ENCODE data around the gene THEM5.

THEM5 gene

DNA sequence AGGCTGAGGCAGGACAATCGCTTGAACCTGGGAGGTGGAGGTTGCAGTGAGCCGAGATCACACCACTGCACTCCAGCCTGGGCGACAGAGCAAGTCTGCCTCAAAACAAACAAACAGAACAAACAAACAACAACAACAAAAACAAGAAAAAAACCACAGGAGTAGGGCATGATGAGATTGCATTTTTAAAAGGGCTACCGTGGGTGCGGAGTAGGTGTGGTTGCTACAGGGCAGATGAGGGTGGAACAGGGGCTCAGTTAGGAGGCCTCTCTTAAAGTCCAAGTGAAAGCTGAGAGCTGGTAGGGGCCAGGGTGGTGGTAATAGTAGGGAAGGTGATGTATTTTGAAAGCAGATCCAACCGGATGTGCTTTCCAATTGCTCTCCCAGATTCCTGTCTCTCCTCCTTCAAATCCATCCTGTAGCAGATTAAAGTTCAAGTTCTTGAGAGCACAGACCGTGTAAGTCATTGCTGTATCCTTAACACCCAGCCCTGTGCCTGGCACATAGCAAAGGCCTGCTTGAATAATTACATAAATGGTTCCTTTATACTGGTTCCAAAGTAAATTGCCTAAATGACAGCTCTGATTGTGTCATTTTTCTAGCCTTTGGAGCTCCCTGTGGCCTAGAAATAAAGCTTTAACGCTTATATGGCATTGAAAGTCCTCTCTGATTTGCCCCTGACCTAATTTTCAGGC is 44.1 kb downstream of the THEM5 start:
- Histone ChIP-seq H3K9me3 (ENCODE audit: control insufficient read depth, low read length) (no peaks in the 10 kb centered on the region), H3K4me1 (ENCODE audit: control insufficient read depth, insufficient read depth, low read length, poor library complexity, severe bottlenecking) (no peaks in the 10 kb centered on the region), H3K4me3 (ENCODE audit: extremely low read depth, insufficient read depth, low read length, poor library complexity, severe bottlenecking) (no peak overlapping the region), H3K36me3 (ENCODE audit: control insufficient read depth, insufficient read depth, low read length) (no peaks in the 10 kb centered on the region), H3K27ac (ENCODE audit: low read depth, low read length, severe bottlenecking) (no peak overlapping the region)
- WGBS, 2 experiments (ENCODE audit: insufficient coverage in 2 of 2) = 63 to 91% methylated on average over 4 to 5 of the region's 8 CpGs

DNA sequence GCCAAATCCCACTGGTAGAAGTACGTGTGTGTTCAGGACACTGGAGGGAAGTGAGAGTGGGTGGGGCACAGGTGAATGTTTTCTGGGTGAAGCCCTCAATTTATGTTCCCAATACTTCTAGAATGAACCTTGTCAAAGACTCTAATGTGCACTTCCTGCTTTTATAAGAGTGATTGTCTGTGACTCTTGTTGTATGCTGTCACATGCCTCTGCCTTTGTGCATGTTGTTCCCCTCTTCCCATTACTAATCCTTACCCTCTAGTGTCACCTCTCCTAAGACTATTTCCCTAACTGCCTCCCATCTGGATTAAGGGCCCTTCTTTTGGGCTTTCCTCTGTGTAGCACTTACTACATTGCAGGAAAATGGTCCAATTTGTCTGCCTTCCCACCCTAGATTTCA is 45.7 kb downstream of the THEM5 start:
- Histone ChIP-seq H3K36me3 (ENCODE audit: control insufficient read depth, insufficient read depth, low read length) (no peaks in the 10 kb centered on the region), H3K4me3 (ENCODE audit: extremely low read depth, insufficient read depth, low read length, poor library complexity, severe bottlenecking) (no peak overlapping the region), H3K9me3 (ENCODE audit: control insufficient read depth, low read length) (no peaks in the 10 kb centered on the region), H3K27ac (ENCODE audit: low read depth, low read length, severe bottlenecking) (no peak overlapping the region), H3K4me1 (ENCODE audit: control insufficient read depth, insufficient read depth, low read length, poor library complexity, severe bottlenecking) (no peaks in the 10 kb centered on the region)
- WGBS, 2 experiments (ENCODE audit: insufficient coverage in 2 of 2) = no CpG with 5 or more reads among the region's 1 CpG

DNA sequence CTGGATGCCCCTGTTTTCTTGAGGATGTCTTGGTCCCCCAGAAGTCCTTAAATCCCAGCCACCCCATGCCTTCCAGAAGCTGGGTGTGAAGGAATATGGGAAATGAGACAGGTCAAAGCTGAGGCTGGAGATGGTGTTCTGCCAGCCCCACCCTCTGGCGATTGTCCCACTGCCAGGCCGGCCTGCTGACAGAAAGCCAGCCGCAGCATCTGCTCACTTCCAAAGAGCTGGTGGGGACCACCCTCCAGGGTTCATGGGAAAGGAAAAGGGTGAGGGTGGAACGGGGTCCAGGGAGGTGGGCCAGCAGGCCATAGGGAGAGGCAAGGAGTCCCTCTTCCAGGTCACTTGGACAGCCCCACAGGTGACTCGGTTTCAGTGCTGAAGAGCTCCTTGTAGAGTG is 46.4 kb downstream of the THEM5 start:
- Histone ChIP-seq H3K36me3 (ENCODE audit: control insufficient read depth, insufficient read depth, low read length) (no peaks in the 10 kb centered on the region), H3K27ac (ENCODE audit: low read depth, low read length, severe bottlenecking) (no peak overlapping the region), H3K4me1 (ENCODE audit: control insufficient read depth, insufficient read depth, low read length, poor library complexity, severe bottlenecking) (no peaks in the 10 kb centered on the region), H3K9me3 (ENCODE audit: control insufficient read depth, low read length) (no peaks in the 10 kb centered on the region), H3K4me3 (ENCODE audit: extremely low read depth, insufficient read depth, low read length, poor library complexity, severe bottlenecking) (no peak overlapping the region)
- 94 to 97% methylated on average over 4 to 5 of the region's 5 CpGs for WGBS, 2 experiments (ENCODE audit: insufficient coverage in 2 of 2)

DNA sequence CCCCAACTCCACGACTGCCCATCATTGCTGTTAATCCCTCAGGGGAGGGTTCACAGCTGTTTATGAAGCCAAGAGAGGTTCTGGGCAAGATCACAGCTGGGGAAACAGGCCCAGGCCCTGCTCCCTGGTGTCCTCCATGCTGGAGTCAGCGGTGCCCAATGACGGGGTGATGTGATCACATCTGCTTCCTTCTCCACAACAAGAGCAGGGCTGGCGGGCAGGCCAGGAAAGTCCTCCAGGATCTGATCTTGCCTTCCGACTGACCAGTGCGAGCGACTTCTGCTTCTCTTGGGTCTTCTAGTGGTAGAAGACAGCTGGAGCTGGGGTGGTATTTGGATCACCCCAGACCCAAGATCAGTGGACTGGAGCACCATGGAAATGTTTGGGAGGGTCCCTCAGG is 47.3 kb downstream of the THEM5 start:
- WGBS, 2 experiments (ENCODE audit: insufficient coverage in 2 of 2) = 85 to 100% methylated on average over 2 of the region's 7 CpGs
- no peak overlapping the region for H3K27ac ChIP-seq (ENCODE audit: low read depth, low read length, severe bottlenecking)
- H3K36me3 ChIP-seq (ENCODE audit: control insufficient read depth, insufficient read depth, low read length) = no peaks in the 10 kb centered on the region
- H3K9me3 ChIP-seq (ENCODE audit: control insufficient read depth, low read length) = no peaks in the 10 kb centered on the region
- no peak overlapping the region for H3K4me3 ChIP-seq (ENCODE audit: extremely low read depth, insufficient read depth, low read length, poor library complexity, severe bottlenecking)
- no peaks in the 10 kb centered on the region for H3K4me1 ChIP-seq (ENCODE audit: control insufficient read depth, insufficient read depth, low read length, poor library complexity, severe bottlenecking)

DNA sequence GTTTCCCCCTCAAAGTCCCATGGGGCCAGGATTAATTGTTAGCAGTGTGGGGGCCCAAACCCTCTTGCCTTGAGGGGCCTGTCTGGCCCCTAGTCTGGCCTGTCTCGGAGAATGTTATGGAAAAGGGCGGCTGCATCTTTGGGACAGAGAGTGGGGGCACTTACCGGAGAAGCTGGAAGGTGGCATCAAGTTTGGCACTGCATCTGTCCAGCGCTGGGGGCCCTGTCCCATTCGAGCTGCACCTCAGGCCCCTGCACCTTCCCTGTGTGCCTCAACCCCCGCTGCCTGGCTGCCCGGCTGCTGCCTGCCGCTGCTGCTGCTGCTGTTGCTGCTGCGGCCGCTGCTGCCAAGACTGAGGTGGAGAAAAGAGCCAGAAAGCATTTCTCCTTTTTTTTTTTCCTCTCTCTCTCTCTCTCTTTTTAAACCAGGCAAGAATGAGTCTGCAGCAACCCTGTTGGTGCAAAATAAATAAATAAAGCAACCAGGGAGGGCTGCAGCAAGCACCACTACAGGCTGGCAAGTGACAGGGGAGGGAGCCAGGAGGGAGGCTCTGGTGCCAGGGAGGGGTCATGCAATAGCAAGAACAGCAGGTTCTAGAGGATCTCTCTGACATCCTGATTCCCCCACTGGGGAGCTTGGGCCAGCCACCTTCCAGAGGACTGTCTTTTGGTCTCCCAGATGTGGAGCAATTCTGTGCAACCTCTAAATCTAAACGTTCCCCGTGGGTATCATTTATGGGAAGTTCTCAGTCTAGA is 48.3 kb downstream of the THEM5 start, which contains the start of gene LINGO4:
Gene LINGO4, minus strand, starts transcription at position 354 of the 755 bp plus-strand sequence. CDS start 2,715 bp downstream, outside the sequence.
- Histone ChIP-seq H3K36me3 (ENCODE audit: control insufficient read depth, insufficient read depth, low read length) (no peaks in the 10 kb centered on the region), H3K9me3 (ENCODE audit: control insufficient read depth, low read length) (no peaks in the 10 kb centered on the region), H3K27ac (ENCODE audit: low read depth, low read length, severe bottlenecking) (no peak within 1 kb of the TSS), H3K4me1 (ENCODE audit: control insufficient read depth, insufficient read depth, low read length, poor library complexity, severe bottlenecking) (no peaks in the 10 kb centered on the region), H3K4me3 (ENCODE audit: extremely low read depth, insufficient read depth, low read length, poor library complexity, severe bottlenecking) (no peak within 1 kb of the TSS)
- WGBS, 2 experiments (ENCODE audit: insufficient coverage in 2 of 2) = 86 to 89% methylated on average over 9 to 10 of the region's 12 CpGs

DNA sequence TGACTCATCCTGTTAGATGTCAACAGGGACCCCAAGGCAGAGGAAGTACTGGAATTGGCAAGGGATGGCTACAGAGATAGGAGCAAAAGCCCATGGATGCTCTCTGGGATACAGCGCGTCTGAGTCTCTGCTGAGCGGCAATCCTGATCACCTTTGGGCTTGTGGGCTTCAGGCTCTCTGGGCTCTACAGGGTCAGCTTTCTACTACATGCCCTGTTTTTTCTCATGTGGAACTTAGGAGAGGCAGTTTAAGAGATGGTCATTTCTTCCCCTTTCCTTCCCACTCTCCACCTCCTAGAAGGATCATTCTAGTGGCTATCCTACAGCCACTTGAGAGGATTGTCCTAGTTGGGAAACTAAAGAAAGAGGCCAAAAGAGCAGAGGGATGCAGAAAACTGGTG is 49.6 kb downstream of the THEM5 start:
- WGBS, 2 experiments (ENCODE audit: insufficient coverage in 2 of 2) = 89 to 96% methylated on average over 3 of the region's 3 CpGs
- no peak overlapping the region for H3K4me3 ChIP-seq (ENCODE audit: extremely low read depth, insufficient read depth, low read length, poor library complexity, severe bottlenecking)
- H3K27ac ChIP-seq (ENCODE audit: low read depth, low read length, severe bottlenecking) = no peak overlapping the region
- H3K9me3 ChIP-seq (ENCODE audit: control insufficient read depth, low read length) = no peaks in the 10 kb centered on the region
- no peaks in the 10 kb centered on the region for H3K36me3 ChIP-seq (ENCODE audit: control insufficient read depth, insufficient read depth, low read length)
- H3K4me1 ChIP-seq (ENCODE audit: control insufficient read depth, insufficient read depth, low read length, poor library complexity, severe bottlenecking) = peaks cover 9% of the 10 kb centered on the region

DNA sequence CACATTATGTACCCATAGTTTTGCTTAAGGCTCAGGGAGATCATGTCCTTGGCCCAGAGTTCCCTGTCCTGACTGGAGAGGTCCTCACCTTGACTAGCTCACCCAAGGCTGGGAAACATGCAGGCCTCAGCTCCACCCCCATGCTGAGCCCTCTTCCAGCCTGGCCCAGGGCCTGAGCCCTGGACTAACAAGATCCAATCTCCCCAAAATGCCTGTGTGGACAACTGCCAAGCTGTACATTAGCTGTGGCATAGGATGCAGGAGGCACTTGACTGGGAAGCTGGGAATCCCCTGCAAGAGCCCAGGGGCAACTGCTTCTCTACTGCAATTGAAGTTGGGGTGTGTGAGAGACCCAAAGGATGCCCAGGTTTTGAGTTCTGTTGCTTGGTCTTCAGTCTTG is 50.3 kb downstream of the THEM5 start:
- H3K4me1 ChIP-seq (ENCODE audit: control insufficient read depth, insufficient read depth, low read length, poor library complexity, severe bottlenecking) = peaks cover 9% of the 10 kb centered on the region

DNA sequence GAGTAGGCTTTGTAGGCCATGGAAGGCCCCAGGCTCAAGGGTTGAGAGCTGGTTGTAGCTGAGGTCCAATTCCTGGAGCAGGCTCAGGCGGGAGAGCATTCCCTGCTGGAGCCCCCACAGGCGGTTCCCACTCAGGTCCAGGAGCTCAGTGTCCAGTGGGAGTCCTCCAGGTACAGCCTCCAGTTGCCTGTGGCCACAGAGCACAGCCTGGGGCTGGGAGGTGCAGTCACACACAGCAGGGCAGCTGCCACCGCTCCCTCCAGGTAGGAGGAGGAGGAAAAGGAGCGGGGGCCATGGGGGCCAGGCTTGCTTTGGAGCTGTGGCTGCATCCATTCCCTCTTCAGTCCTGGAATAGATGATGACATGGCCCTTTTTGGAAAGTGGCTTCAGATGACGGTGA is 51.1 kb downstream of the THEM5 start:
- 88 to 96% methylated on average over 4 to 5 of the region's 5 CpGs for WGBS, 2 experiments (ENCODE audit: insufficient coverage in 2 of 2)
- Histone ChIP-seq H3K4me3 (ENCODE audit: extremely low read depth, insufficient read depth, low read length, poor library complexity, severe bottlenecking) (no peak overlapping the region), H3K9me3 (ENCODE audit: control insufficient read depth, low read length) (no peaks in the 10 kb centered on the region), H3K27ac (ENCODE audit: low read depth, low read length, severe bottlenecking) (no peak overlapping the region), H3K4me1 (ENCODE audit: control insufficient read depth, insufficient read depth, low read length, poor library complexity, severe bottlenecking) (peaks cover 9% of the 10 kb centered on the region), H3K36me3 (ENCODE audit: control insufficient read depth, insufficient read depth, low read length) (no peaks in the 10 kb centered on the region)

More for the DNA sequence above, 50.3 kb downstream of the THEM5 start:
- Histone ChIP-seq H3K9me3 (ENCODE audit: control insufficient read depth, low read length) (no peaks in the 10 kb centered on the region), H3K27ac (ENCODE audit: low read depth, low read length, severe bottlenecking) (no peak overlapping the region), H3K36me3 (ENCODE audit: control insufficient read depth, insufficient read depth, low read length) (no peaks in the 10 kb centered on the region), H3K4me3 (ENCODE audit: extremely low read depth, insufficient read depth, low read length, poor library complexity, severe bottlenecking) (no peak overlapping the region)

DNA sequence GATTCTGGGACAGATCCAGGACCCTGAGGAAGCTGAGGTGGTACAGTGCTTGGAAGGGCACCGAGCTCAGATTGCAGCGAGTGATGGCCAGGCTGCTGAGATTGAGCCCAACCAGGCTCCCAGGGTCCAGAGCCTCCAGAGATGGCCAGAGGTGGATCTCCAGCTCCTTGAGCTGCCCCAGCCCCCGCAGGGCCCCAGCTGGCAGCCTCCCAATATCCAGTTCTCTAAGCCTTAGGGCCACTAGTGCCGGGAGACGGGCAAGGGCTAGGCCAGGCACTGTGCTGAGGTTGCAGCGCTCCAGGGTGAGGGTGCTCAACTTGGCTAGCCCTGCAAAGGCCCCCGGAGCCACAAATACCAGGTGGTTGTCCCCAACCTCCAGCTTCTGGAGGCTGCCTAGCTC is 51.7 kb downstream of the THEM5 start:
- no peaks in the 10 kb centered on the region for H3K36me3 ChIP-seq (ENCODE audit: control insufficient read depth, insufficient read depth, low read length)
- no peak overlapping the region for H3K4me3 ChIP-seq (ENCODE audit: extremely low read depth, insufficient read depth, low read length, poor library complexity, severe bottlenecking)
- WGBS, 2 experiments (ENCODE audit: insufficient coverage in 2 of 2) = 96 to 98% methylated on average over 6 to 7 of the region's 7 CpGs
- H3K27ac ChIP-seq (ENCODE audit: low read depth, low read length, severe bottlenecking) = no peak overlapping the region
- peaks cover 9% of the 10 kb centered on the region for H3K4me1 ChIP-seq (ENCODE audit: control insufficient read depth, insufficient read depth, low read length, poor library complexity, severe bottlenecking)
- H3K9me3 ChIP-seq (ENCODE audit: control insufficient read depth, low read length) = no peaks in the 10 kb centered on the region

DNA sequence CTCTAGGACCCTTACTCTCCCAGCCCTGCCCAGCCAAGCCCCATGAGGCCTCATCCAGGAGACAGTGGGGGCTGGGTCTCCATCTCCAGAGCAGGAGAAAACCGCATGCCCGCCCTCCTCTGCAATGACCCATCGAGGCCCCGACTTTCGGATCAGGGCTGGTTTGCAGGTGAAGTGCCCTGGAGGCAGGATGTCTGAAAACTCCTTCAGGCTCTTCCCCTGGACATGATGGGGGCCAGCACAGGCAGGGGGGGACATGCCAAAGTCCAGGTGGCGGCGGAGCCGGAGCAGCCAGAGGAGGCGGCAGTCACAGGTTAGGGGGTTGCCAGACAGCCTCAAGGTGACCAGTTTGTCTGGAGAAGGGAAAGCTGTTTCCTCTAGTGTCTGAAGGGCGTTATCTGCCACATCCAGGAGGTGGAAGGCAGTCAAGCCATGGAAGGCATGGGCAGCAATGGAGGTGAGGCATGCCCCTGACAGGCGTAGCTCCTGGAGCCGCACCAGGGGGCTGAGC is 52.1 kb downstream of the THEM5 start:
- Histone ChIP-seq H3K4me3 (ENCODE audit: extremely low read depth, insufficient read depth, low read length, poor library complexity, severe bottlenecking) (no peak overlapping the region), H3K27ac (ENCODE audit: low read depth, low read length, severe bottlenecking) (no peak overlapping the region), H3K9me3 (ENCODE audit: control insufficient read depth, low read length) (no peaks in the 10 kb centered on the region), H3K36me3 (ENCODE audit: control insufficient read depth, insufficient read depth, low read length) (no peaks in the 10 kb centered on the region), H3K4me1 (ENCODE audit: control insufficient read depth, insufficient read depth, low read length, poor library complexity, severe bottlenecking) (peaks cover 9% of the 10 kb centered on the region)
- WGBS, 2 experiments (ENCODE audit: insufficient coverage in 2 of 2) = 98 to 99% methylated on average over 10 to 12 of the region's 12 CpGs

DNA sequence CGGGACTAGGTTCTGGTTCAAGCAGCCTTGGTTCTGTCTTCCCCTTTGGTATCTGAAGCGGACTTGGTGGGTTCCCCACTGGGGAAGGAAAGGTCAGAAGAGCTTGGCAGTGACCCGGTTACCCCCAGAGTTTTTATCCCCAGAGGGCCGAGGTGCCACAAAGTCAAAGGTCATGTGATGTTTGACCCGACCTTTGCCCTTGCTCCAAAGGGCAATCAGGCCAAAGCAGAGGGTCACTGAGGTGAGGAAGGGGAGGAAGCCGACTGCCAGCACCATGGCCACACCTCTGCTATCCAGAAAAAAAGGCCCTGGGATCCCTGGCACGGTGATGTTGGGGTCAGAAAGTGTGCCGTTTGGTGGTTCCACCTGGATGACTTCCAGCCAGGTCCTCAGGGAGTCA is 52.7 kb downstream of the THEM5 start:
- Histone ChIP-seq H3K4me1 (ENCODE audit: control insufficient read depth, insufficient read depth, low read length, poor library complexity, severe bottlenecking) (peaks cover 9% of the 10 kb centered on the region), H3K36me3 (ENCODE audit: control insufficient read depth, insufficient read depth, low read length) (no peaks in the 10 kb centered on the region), H3K27ac (ENCODE audit: low read depth, low read length, severe bottlenecking) (no peak overlapping the region), H3K4me3 (ENCODE audit: extremely low read depth, insufficient read depth, low read length, poor library complexity, severe bottlenecking) (no peak overlapping the region), H3K9me3 (ENCODE audit: control insufficient read depth, low read length) (no peaks in the 10 kb centered on the region)
- 89 to 93% methylated on average over 5 to 7 of the region's 8 CpGs for WGBS, 2 experiments (ENCODE audit: insufficient coverage in 2 of 2)
